Central memory CD4-positive, alpha-beta T cell (primary cell): Measurements from ENCODE around the gene ITGA7.
A peak's percentile ranks its signal among the peaks of the same experiment; 100 is the strongest.

ENCODE experiments used
- DNase-seq: peaks from one replicate; pipeline ENCODE4 v3.0.0; 2022
- total RNA-seq, 3 experiments: gene quantifications; one replicate each; lab custom pipeline; 2026; lab: John Stamatoyannopoulos, UW

ITGA7 gene
- total RNA-seq, result 0.49 to 2.7 (median 1.6) reads per million in 3 experiments

- DNase-seq, result peak; percentile 36
Measured at GRCh38 chr12:55707841-55708694, at the start of gene ITGA7. TSS of gene ITGA7 (minus strand) at chr12:55707904. CDS start at chr12:55707682, 222 bp downstream.

- DNase-seq, result no peak
Measured at GRCh38 chr12:55755246-55755645, 47.5 kb upstream of the ITGA7 start.

- no peak for DNase-seq
Measured at GRCh38 chr12:55748230-55748993, 40.7 kb upstream of the ITGA7 start.

- DNase-seq, result no peak
Measured at GRCh38 chr12:55746913-55747231, 39.2 kb upstream of the ITGA7 start.

GRCh38 chr12:55746174-55746912 lies 38.6 kb upstream of the ITGA7 start:
- DNase-seq, result no peak

- DNase-seq, result no peak
Measured at GRCh38 chr12:55745361-55746173, 37.9 kb upstream of the ITGA7 start.

- DNase-seq, result no peak
Measured at GRCh38 chr12:55744340-55745030, 36.8 kb upstream of the ITGA7 start.

- peak; percentile 48 for DNase-seq
Measured at GRCh38 chr12:55743406-55744339, 36.0 kb upstream of the ITGA7 start.

GRCh38 chr12:55742719-55743405 lies 35.2 kb upstream of the ITGA7 start, which contains the start of gene GDF11:
TSS of gene GDF11 (plus strand) at chr12:55743122. CDS start at chr12:55743317, 195 bp downstream.
- peak; percentile 68 for DNase-seq

- no peak for DNase-seq
Measured at GRCh38 chr12:55741931-55742680, 34.4 kb upstream of the ITGA7 start.

GRCh38 chr12:55739025-55739378 lies 31.3 kb upstream of the ITGA7 start:
- no peak for DNase-seq

- peak; percentile 78 for DNase-seq
Measured at GRCh38 chr12:55738123-55739024, 30.7 kb upstream of the ITGA7 start.

- DNase-seq, result no peak
Measured at GRCh38 chr12:55737581-55738122, 29.9 kb upstream of the ITGA7 start.

- DNase-seq, result peak; percentile 41
Measured at GRCh38 chr12:55736780-55737580, 29.3 kb upstream of the ITGA7 start.

GRCh38 chr12:55736076-55736475 lies 28.4 kb upstream of the ITGA7 start:
- DNase-seq, result no peak

- no peak for DNase-seq
Measured at GRCh38 chr12:55734595-55734994, 26.9 kb upstream of the ITGA7 start.

- no peak for DNase-seq
Measured at GRCh38 chr12:55733858-55734257, 26.2 kb upstream of the ITGA7 start.
